GM15510 (cell line): ENCODE results near the gene RAVER2.

Source experiments
- POLR2A ChIP-seq: IDR thresholded peaks from 3 replicates; pipeline ENCODE4 v1.6.1; 2011; ENCODE audit warnings: borderline replicate concordance; ENCODE audit not compliant: insufficient read length; ENCODE audit errors: extremely low read depth

RAVER2 gene

DNA sequence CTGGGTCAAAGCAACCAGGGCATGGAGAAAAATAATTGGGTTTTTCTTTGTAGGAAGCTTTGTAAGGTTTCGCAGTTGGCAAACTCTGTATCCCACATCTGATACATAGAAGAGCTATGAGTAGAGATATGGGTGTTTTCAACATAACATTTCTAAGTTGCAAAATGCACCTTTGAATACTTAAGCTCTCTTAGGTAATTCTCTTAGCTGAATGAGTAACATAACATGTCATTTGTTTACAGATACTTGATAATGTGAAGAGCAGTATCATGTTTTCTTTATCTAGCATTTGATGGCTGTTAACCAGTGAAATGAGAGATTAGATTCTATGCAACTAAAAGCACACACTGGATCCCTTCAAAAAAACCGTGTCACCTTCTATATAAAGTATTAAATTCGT, 21.6 kb downstream of the RAVER2 start:
- TF ChIP-seq POLR2A = no peak

DNA sequence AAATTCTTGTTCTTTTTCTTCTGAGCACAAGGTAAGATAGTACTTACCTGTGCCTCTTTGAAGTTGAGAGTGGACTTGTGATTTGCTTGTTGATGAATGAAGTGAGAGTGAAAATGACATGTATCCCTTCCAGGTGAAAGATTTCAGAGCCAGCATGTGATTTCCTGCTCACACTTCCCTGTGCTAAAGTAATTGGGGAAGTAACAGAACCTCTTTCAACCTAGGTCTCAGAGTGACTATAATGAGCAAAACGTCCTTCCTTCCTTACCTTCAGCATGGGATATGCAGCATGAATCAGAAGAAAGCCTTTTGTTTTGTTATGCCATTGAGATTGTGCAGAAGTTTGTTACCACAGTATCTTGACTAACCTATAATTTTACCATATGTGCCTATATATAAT, 24.6 kb downstream of the RAVER2 start:
- no peak for TF ChIP-seq POLR2A

DNA sequence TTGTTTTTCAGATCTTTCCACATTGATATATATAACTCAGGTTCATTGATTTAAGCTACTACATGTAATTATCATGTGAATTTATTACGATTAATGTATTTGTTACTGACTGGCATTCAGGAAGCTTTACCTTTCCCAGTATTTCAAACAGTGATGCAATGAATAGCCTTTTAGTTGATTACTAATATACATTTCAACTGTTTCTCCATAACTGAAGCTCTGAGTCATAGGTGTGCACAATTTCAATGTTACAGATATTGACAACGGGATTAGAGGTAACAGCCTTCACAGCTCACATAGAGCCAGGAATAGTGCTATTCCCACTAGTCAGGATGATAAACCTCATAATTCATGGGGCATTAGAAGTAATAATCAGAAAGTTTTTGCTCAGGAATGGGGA, 25.1 kb downstream of the RAVER2 start:
- TF ChIP-seq POLR2A = no peak

DNA sequence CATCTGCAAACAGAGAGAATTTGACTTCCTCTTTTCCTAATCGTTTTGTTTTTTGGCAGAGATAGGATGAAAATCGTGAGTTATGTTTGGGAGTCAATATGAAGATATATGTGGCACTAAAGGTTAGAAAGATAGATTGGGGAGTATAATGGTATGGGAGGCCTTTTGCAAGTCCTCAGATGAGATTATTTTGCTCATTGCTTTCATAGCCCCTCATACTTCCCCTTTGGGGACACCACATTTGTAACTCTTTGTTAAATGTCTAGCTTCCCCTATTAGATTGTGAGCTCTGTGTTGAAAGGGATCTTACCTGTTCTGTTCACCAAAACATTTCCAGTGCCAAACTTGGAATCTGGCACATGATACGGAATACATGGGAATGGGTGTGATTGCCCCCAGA, 30.2 kb downstream of the RAVER2 start:
- TF ChIP-seq POLR2A = no peak

DNA sequence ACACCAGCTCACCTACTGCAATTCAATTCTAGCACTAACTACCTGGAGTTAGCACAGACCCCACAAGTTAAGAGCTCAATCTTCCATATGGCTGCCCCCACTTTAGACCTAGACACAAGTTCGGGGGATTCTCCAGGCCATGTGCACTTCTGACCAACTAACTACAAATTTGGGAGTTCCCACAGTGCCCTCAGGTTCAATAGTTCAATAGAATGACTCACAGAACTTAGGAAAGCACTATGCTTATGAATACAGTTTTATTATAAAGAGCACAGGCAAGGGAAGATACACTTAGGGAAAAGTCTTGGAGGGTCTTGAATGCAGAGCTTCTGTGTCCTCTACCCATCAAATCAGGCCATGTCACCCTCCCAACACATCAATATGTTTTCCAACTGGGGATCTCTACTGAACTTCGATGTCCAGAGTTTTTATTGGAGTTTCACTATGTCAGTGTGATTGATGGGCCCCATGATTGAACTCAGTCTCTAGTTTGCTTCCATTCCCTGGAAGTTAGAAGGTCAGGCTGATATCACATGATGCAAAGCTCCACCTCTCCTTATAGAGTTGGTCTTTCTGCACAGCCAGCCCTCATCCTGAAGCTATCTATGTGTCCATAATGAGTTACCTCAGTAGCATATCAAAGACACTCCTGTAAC, 46.1 kb downstream of the RAVER2 start:
- TF ChIP-seq POLR2A = no peak

DNA sequence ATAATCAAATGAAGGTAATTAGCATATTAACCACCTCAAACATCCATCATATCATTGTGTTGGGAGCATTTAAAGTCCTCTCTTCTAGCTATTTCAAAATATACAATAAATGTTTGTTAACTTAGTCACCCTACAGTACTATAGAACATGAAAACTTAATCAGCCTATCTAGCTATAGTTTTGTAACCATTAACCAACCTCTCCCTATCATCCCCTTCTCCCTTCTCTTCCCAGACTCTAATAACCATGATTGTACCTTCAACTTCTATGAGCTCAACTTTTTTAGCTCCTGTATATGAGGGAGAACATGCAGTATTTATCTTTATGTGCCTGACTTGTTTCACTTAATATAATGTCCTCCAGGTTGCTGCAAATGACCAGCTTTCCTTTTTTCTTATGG, 54.0 kb downstream of the RAVER2 start:
- no peak for TF ChIP-seq POLR2A

DNA sequence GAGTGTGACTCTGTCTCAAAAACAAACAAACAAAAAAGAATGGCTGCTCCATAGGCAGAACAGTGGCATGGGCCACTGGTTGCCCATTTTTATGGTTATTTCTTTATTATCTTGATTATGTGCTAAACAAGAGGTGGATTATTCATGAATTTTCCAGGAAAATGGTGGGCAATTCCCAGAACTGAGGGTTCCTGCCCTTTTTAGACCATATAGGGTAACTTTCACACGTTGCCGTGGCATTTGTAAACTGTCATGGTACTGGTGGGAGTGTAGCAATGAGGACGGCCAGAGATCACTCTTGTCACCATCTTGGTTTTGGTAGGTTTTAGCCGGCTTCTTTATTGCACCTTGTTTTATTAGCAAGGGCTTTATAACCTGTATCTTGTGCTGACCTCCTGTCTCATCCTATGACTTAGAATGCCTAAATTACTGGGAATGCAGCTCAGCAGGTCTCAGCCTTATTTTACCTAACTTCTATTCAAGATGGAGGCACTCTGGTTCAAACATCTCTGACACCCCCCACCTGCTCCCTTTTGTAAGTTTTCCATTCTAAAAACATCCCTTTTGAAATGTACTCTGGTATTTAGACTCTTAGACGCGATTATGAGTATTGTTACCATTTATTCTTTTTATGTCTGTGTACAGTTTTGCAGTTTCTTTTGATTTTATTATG, 57.1 kb downstream of the RAVER2 start:
- TF ChIP-seq POLR2A = no peak

DNA sequence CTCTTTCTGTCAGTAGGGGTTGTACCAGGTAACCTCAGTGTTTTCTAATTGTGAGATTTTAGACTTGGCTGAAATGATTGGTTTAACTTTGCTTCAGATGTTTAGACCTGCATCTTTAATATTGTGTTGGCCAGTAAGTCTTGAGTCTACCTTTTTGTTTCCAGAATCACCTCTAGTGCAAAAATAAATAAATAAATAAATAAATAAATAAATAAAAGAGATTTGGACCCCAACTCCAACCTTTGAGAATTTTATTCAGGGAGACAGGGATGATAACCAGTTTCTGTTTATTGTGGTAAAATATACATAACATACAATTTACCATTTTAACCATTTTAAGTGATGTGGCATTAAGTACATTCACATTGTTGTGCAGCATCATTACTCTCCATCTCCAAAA, 64.4 kb downstream of the RAVER2 start:
- no peak for TF ChIP-seq POLR2A

DNA sequence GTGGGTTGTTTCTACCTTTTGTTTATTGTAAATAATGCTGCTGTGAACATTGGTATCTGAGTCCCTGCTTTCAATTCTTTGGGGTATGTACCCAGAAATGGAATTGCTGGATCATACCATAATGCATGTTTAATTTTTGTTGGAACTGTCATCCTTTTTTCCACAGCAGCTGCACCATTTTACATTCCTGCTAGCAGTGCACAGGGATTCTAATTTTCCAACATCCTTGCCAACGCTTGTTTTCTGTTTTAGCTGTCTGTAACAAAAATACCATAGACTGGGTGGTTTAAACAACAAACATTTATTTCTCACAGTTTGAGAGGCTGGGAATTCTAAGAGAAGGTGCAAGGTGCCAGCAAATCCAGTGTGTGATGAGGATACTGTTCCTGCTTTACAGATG, 65.1 kb downstream of the RAVER2 start:
- TF ChIP-seq POLR2A = no peak

DNA sequence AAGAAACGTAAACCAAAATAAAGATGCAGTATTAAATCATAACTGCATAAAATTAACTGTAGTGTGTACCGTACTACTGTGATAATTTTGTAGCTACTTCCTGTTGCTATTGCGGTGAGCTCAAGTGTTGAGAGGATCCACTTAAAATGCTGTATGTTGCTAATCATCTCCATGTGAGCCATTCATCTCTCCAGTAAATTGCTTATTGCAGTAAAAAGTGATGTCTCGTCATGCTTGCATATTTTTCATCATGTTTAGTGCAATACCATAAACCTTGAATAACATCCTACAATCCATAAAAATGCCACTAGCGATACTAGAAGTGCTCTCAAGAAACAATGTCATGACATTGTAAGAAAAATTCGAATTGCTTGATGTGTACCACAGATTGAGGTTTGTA, 66.3 kb downstream of the RAVER2 start:
- no peak for TF ChIP-seq POLR2A

DNA sequence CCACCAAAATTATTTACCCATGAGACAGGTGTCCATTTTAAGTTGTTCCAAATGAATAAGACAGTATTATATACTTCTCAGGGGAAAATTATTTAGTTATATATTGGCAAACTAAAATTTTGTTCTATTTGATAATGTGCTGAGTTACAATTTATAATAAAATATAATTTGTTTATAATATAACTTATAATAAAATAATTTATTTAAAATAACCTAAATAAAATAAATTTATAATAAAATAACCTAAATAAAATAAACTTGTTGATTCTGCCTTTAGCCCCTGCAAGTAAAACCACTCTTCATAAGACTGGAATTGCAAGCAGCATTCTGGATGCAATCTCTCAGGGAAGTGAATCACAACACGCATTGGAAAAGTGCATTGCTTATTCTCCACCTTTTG, 69.6 kb downstream of the RAVER2 start:
- no peak for TF ChIP-seq POLR2A

DNA sequence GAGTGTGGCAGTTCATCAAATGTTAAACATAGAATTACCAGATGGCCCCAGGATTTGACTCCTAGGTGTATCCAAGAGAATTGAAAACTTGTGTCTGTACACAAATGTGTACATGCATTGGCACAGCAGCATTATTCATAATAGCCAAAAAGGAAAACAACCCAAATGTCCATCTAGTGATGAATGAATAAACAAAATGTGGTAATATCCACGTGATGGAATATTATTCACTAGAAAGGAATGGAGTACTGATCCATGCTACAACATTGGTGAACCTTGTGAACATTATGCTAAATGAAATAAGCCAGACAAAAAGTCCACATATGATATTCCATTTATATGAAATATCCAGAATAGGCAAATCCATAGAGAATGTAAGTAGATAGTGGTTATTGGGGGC, 77.7 kb downstream of the RAVER2 start:
- TF ChIP-seq POLR2A = no peak

DNA sequence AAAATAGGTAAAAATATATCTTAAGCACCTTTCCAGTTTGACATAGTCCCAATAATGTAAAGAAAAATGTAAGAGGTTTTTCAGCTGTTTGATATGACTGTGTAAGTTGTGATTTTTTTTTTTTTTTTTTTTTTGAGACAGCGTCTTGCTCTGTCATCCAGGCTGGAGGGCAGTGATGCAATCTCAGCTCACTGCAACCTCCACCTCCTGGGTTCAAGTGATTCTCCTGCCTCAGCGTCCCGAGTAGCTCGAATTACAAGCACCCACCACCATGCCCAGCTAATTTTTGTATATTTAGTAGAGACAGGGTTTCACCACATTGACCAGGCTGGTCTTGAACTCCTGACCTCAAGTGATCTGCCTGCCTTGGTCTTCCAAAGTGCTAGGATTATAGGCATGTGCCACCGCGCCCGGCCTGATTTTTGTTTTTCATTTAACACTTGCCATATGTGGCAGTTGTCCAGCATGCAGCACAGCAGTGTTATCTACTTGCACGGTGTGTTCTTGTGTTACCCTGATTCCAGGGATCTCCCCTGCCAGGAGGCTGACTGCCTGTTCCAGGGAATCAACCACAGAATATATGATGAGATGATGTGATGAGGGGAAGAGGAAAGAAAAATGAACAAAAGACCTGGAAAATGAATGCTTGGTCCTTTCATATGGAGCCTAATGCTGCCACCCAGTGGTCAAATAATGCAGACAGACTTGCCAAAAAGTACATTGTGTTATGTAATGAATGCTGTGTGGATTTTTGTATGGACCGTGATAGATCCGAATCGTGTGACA, 79.0 kb downstream of the RAVER2 start:
- TF ChIP-seq POLR2A = no peak

DNA sequence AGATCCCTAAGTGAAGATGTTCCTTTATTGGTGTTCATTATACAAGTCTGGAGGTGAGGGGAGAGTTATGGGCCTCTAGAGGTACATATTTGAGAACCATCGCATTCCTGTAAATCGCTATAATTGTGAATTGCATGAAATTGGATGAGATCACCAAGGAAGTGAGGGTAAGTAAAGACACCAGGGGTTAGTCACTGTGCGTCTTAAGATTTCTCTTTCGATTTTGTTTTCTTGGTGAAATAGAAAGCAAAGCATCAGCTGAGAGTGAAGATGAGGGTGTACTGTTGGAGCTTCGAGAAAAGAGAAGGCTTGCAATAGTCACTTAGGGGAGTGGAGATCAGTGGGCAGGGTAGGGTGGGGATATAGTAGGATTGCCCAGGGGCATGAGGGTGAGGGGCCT, 82.1 kb downstream of the RAVER2 start:
- TF ChIP-seq POLR2A = no peak

DNA sequence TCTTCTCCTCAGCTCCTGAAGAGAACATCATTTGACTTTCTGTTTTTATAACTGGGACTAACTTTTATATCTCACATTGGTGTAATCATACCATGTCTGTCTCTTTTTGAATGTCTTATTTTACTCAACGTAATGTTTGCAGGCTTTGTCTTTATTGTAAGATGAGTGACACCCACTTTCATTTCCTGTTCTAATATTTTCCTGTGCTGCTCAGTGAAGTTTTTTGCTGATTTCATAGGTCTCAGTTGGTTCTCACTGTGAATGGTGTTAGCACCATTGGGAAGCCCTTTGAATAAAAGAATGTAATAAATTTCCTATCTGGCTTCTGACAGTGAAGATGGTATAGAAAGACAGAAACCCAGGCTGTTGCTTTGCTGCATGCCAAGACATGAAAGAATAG, 84.0 kb downstream of the RAVER2 start:
- TF ChIP-seq POLR2A = no peak
